HG02938 (cell line): ENCODE measurements around the gene DNAAF8.
"Not testable (repeated sequence)": the region's sequence is repeated elsewhere in the genome, so short reads cannot be mapped to it uniquely, and the experiment has no call there.

Source experiments
- ATAC-seq: cut with Tn5 transposase; IDR thresholded peaks from one replicate; pipeline ENCODE4 v1.9.1; 2021; ENCODE audit warnings: mild to moderate bottlenecking, moderate library complexity; ENCODE audit not compliant: unreplicated experiment

The DNAAF8 gene

DNA sequence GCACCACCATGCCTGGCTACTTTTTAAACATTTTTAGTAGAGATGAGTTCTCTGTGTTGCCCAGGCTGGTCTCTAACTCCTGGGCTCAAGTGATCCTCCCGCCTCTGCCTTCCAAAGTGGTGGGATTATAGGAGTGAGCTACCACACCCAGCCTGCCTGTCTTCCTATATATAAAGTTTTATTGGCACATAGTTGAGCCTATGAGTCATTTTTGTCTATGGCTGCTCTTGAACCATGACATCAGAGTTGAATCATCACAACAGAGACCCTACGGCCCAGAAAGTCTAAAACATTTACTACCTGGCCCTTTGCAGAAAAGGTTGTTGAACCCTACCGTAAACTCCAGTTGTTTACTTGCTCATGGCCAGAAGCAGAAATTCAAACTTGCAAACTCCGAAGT lies 45.9 kb downstream of the DNAAF8 start:
- no peak for ATAC-seq

DNA sequence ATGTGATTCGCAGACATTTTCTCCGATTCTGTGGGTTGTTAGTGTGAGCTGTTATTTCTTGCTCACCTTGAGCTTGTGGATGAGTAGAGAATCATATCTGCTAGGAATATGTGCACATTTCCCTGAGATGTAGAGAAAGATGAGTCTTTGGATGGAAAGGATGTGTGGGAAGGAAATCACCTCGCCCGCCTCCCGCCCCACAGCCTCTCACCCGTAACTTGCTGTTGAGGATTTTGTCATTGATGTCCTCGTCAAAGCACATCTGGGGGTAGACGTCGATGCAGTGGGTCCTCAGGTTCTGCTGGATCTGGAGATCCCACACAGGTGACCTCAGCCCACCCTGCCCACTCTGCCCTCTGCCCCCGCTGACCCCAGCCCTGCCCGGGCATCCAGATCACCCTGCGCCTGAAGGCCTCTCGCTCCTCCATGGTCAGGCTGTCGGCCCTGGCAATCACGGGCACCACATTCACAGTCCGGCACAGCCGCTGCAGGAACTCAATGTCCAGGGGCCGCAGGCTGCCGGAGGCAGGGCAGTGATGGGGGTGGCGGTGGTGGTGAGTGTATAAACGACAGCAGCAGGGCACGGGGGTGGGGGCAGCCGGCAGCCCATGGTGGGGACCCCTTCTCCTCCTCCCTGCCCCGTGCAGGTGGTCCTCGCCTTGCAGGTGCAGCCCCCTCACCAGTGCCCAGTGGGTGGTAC lies 49.1 kb downstream of the DNAAF8 start:
- no peak for ATAC-seq

DNA sequence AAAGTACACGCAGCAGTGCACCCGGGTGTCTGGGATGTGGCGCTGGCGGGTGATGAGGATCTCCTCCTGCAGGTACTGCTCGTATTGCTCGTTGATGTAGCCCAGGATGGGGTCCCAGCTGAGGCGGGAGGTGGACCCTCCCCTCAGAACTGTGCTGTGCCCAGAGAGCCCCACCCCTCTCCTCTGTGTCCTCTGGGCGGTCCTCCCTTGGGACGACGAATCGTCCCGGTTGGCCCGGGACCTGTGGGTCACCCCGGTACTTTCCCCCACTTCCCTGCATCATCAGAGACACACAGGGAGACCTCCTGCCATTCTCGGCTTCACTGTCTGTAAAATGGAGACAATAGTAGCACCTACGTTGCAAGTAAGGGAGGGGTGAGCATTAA lies 49.6 kb downstream of the DNAAF8 start:
- no peak for ATAC-seq

DNA sequence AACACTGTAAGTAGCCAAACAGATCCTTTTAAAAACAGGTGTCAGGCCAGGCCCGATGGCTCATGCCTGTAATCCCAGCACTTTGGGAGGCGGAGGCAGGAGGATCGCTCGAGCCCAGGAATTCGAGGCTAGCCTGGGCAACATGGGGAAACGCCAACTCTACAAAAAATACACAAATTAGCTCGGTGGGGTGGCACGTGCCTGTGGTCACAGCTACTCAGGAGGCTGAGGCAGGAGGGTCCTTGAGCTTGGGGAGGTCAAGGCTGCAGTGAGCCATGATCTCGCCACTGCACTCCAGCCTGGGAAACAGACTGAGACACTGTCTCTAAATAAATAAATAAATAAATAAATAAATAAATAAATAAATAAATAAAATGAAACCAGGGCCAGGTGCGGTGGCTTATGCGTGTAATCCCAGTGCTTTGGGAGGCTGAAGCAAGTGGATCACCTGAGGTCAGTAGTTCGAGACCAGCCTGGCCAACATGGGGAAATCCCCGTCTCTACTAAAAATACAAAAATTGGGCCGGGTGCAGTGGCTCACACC lies 50.2 kb downstream of the DNAAF8 start:
- ATAC-seq = not testable (repeated sequence)

DNA sequence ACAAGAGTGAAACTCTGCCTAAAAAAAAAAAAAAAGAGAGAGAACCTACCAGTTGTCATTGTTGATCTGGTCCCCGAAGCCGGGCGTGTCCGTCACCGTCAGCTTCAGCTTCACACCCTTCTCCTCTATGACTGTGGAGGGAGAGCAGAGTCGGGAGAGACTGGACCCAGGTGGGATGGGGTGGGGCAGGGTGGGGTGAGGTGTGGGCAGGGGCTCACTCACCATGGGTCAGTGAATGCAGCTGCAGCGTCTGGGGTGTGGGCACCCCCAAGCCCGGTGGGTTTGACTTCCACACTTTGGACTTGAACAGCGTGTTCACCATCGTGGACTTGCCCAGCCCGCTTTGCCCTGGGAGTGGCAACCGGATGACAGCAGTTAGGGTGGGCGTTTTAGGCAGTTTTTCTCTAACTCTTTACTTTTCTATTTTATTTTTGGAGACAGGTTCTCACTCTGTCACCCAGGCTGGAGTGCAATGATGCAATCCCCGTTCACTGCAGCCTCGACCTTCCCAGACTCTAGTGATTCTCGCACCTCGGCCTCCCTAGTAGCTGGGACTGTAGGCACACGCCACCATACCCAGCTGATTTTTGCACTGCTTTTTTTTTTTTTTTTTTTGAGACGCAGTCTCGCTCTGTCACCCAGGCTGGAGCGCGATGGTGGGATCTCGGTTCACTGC lies 51.6 kb downstream of the DNAAF8 start:
- ATAC-seq = no peak

DNA sequence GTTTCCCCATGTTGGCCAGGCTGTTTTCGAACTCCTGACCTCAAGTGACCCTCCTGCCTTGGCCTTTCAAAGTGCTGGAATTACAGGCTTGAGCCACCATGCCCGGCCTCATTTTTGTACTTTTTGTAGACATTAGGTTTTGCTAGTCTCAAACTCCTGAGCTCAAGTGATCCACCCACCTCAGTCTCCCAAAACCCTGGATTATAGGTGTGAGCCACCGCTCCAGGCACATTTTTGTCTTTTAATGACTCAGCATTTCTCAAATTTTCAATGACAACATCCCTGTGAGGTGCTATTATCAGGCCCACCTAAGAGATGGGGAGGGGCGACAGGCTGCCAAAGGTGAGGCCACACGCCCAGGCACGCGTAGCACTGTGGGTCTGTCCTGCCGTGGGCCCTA lies 52.7 kb downstream of the DNAAF8 start:
- no peak for ATAC-seq

DNA sequence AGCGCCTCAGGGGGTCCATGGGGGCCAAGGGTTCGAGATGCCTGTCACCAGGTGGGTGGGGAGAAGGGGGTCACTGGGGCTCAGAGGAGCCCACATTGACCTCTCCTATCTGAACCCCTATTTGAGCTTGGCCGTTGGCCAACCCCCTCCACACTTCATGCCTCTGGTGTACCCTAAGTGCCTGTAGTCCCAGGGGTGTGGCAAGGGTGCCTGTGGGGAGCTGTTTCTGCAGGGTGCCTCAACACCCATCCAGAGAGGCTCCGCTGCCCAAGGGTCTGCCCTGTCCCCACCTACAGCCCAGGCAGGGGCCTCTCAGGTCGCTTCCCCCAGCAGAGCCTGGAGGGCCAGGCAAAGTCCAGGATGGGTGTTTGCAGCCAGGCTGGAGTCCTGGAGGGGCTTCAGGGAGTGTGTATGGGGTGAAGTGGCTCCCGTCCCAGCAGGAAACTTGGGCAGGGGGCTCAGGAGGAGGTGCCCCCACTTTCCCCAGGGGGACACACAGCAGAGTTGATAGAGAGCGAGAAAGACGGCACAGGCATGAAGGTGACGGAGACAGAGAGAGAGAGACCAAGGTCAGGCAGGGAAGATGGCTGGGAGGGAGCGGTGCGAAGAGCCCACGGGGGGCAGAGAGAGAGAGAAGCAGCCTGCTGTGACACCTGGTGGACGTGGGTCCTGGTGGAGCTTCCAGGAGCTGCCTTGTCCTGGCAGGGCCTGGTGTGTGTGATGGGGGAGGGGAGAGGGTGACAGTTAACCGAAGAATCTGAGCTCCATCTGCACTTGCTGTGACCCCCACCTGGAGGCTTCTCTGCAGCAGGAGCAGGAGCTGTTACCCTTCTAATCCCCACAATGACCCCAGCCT lies 53.5 kb downstream of the DNAAF8 start, which contains the start of gene SEPTIN12:
TSS of gene SEPTIN12 (minus strand) at position 719 of the 856 bp plus-strand sequence. CDS start at position 19, 700 bp downstream.
- no peak for ATAC-seq

DNA sequence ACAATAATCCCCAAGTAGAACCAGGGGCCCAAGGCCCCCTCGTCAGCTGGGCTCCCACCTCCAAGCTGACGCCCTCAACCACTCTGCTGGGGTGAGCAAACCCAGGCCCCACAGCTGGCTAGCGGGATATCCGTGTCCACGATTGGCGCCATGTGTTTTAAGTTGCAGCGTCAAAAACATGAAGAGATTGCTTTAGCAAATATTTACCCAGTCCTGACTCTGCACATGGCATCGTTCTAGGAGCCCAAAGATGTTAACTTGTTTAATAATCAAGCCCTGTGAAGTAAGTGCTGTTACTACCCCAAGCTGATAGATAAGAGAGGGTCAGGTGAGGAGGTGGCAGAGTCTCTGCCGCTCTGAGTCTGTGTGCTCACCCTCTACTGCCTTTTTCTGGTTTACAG lies 54.2 kb downstream of the DNAAF8 start:
- no peak for ATAC-seq

DNA sequence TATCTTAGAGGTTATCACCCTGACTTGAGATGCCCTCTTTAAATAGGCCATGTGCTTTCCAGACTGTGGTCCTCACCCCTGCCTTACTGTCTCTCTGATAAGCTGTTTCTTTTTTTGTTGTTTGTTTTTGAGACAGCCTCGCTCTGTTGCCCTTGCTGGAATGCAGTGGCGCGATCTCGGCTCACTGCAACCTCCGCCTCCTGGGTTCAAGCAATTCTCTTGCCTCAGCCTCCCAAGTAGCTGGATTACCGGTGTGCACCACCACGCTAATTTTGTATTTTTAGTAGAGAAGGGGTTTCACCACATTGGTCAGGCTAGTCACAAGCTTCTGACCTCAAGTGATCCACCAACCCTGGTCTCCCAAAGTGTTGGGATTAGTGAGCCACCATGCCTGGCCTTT lies 54.6 kb downstream of the DNAAF8 start:
- ATAC-seq = no peak

DNA sequence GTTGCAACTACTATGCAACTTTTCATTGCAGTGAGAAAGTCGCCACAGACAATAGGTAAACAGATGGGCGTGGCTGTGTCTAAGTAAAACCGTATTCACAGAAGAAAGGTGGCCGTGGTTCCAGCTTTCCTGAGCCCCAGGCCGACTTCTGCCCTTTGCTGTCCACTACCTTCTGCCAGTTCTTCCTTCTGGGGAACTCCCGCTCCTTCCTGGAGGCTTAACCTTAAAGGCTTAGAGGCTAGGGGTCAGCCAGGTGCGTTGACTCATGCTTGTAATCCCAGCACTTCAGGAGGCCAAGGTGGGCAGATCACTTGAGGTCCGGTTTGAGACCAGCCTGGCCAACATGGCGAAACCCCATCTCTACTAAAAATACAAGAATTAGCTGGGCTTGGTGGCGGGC lies 55.9 kb downstream of the DNAAF8 start:
- ATAC-seq = no peak

DNA sequence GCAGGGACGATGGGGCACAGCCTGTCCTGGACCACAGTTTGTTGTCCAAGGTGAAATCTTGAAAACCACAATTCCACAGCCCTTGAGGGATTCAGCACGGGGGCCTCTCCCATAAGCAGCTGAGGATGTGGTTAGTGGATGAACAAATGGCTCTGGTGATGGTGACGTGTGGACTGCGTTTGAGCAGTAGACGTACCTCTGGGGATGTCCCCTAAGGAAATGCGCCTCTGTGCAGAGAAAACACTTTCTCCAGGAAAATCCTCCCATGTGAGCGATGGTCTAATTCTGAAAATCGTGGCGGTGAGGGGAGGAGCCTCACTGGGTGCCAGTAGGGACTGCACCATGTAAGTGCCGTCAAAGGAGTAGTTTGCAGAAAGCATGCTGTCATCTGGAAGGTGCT lies 56.5 kb downstream of the DNAAF8 start:
- ATAC-seq = no peak

DNA sequence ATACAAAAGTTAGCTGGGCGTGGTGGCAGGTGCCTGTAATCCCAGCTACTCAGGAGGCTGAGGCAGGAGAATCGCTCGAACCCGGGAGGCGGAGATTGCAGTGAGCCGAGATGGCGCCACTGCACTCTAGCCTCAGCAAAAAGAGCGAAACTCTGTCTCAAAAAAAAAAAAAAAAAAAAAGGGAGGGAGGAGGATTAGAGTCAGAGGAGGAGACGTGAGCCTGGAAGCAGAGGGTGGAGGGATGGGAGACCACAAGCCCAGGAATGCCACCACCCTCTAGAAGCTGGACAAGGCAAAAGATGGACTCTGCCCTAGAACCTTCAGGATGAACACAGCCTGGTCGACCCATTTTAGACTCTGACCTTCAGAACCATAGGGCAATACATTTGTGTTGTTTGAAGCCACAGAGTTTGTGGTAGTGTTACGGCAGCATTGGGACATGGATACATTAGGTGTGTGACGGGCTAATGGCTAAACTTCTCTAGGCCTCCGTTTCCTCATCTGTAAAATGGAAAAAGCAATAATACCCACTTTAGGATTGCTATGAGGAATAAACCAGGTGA lies 58.7 kb downstream of the DNAAF8 start:
- ATAC-seq = no peak

DNA sequence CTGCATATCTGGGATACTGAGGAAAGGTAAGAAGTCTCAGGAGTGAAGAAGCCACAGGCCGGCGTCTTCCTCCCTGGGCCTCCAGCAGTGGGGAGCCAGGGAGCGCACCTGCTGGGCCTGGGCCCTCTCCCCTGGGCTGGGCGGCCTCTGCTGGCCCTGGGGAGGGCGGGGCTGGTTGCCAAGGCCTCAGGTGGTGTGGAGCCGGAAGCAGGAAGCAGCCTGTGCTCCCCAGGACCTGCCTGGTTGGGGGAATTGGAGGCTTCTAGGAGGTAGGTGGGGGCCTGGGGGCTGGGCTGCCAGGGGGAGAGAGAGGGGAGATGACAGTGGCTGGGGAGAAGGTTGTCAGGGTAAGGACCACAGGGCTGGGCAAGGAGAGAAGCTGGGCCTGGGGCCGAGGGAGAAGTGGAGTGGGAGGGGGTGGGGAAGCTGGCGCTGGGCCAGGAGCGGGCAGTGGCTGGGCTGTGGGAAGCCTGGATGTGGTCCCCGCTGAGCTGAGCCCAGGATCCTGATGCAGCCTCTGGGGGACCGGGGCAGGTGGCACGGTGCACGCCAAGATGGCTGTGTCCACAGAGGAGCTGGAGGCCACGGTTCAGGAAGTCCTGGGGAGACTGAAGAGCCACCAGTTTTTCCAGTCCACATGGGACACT lies 61.0 kb downstream of the DNAAF8 start, which contains the start of gene SMIM22:
TSS of gene SMIM22 (plus strand) at position 189 of the 647 bp plus-strand sequence. CDS start at position 555, 366 bp downstream.
- ATAC-seq = no peak

DNA sequence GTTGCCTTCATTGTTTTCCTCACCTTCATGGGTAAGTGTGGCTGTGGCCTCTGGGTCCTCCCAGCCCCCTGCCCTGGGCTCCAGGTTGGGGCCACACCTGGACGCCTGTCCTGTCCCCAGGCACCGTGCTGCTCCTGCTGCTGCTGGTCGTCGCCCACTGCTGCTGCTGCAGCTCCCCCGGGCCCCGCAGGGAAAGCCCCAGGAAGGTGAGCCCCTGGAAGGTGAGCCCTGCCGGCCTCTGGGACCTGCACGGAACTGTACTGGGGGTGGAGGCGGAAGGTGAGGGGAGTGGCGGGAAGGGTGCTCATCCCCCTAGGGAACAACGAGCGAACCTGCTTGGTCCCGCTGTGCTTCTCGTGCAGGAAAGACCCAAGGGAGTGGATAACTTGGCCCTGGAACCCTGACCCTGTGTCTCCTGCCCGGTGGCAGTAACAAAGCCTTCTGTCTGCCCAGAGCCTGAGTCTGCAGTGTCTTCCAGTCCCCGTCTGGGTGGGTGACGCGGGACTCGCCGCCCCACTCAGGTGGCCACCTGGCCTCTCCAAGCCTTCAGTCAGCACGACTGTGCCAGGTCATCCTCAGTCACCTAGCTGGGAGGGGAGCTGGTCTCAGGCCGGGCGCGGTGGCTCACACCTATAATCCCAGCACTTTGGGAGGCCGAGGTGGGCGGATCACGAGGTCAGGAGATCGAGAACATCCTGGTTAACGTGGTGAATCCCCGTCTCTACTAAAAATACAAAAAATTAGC lies 61.7 kb downstream of the DNAAF8 start:
- ATAC-seq = no peak

DNA sequence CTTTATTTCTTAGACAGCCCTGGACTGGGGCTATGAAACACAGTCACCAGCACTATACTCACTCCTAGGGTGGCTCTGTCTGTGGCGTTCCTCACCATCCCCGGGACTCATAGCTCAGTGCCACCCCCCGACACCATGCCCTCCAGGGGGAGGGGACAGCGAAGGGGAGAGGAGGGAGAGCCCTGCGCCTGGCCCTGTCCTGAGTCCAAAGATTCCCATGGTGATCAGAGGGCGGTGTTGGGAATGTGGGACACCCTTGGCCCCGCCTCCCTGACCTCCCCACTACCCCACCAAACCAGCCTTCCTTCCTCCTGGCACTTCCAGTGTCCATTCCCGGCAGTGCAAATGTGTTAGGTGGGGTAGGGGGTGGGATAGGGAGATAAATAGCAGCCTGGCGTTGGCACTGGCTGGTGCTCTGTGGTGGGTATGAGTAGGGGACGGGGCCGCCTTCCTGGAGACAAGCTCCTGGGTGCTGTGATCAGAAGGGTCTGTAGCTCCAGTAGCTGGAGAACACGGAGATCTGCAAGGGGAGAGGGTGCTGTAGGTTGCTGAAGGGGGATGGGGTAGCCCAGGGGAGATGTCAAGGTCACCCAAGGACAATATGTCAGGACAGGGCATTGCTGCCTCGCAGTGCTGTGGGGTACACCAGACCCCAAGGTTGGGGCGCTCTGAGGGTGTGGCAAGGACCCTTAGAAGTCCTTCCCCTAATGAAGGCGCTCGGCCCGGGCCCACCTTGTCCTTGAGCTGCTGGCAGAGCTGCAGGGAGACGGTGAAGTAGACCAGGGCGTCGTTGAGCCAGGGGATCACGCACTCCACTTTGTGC lies 62.9 kb downstream of the DNAAF8 start:
- no peak for ATAC-seq

DNA sequence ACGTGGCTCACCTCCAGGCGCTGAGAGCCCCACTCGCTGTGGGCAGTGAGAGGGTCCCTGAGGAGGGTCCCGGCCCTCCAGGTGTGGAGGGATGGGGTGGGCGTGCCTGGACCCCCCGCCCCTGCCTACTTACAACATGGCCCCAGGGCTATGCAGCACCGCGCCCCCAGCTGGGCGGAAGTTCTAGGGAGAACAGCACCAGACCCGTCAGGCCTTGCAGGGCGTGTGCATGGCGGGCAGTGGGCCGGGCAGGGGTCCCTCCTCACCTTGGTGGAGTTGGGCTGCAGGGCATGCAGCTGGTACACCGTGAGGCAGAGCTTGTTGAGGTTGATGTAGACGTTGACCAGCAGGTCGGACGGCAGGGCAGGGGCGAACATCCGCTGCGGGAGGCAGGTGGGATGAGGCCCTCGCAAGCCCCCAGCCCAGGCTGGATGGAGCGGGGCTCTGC lies 63.5 kb downstream of the DNAAF8 start:
- ATAC-seq = no peak

DNA sequence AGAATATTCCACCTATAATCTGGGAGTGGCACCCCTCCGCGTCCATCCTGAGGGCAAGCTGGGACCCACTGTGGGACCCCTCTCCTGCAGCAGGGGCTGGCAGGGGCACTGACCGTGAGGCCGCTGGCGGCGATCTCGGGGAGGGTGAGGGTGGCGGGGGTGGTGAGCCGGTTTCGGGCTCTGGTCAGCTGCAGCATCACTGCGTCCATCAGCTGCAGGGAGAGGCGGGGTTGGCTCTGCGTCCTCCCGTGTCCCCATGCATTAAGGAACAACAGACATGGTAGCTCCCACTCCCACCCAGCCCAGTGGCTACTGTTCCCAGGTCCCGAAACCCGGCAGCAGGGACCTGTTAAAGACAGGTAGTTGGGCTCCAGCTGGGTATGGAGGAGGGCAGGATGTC lies 64.1 kb downstream of the DNAAF8 start:
- ATAC-seq = no peak
